NCI-H526 treated with DMSO at 0.1 percent for 48 hours (cell line): ENCODE results near the gene PERCC1.

ENCODE experiments used
- DNase-seq: peaks from one replicate; lab custom pipeline; 2025; lab: John Stamatoyannopoulos, UW

The PERCC1 gene

GRCh38 chr16:1450218-1450617 is 19.3 kb downstream of the PERCC1 start:
- no peak for DNase-seq

- no peak for DNase-seq
Observed at GRCh38 chr16:1450841-1451240, 20.0 kb downstream of the PERCC1 start.

- no peak for DNase-seq
Observed at GRCh38 chr16:1451702-1452392, 21.0 kb downstream of the PERCC1 start.

GRCh38 chr16:1452530-1452929 is 21.7 kb downstream of the PERCC1 start:
- no peak for DNase-seq

GRCh38 chr16:1453316-1453715 is 22.4 kb downstream of the PERCC1 start:
- no peak for DNase-seq

GRCh38 chr16:1454561-1454960 is 23.7 kb downstream of the PERCC1 start:
- no peak for DNase-seq

- DNase-seq = no peak
Observed at GRCh38 chr16:1455190-1456171, 24.6 kb downstream of the PERCC1 start.

GRCh38 chr16:1456951-1457350 is 26.1 kb downstream of the PERCC1 start:
- no peak for DNase-seq

GRCh38 chr16:1457489-1458245 is 26.8 kb downstream of the PERCC1 start:
- DNase-seq = no peak

GRCh38 chr16:1458336-1458976 is 27.6 kb downstream of the PERCC1 start:
- no peak for DNase-seq

GRCh38 chr16:1458977-1459341 is 28.1 kb downstream of the PERCC1 start:
- no peak for DNase-seq

- no peak for DNase-seq
Observed at GRCh38 chr16:1459967-1460366, 29.1 kb downstream of the PERCC1 start.

GRCh38 chr16:1460602-1461138 is 29.8 kb downstream of the PERCC1 start:
- DNase-seq = no peak

GRCh38 chr16:1461146-1461545 is 30.3 kb downstream of the PERCC1 start:
- no peak for DNase-seq

- no peak for DNase-seq
Observed at GRCh38 chr16:1464196-1464893, 33.5 kb downstream of the PERCC1 start.

GRCh38 chr16:1464894-1465566 is 34.2 kb downstream of the PERCC1 start:
- DNase-seq = no peak

GRCh38 chr16:1465567-1465915 is 34.7 kb downstream of the PERCC1 start:
- no peak for DNase-seq

- no peak for DNase-seq
Observed at GRCh38 chr16:1466054-1466453, 35.2 kb downstream of the PERCC1 start.

GRCh38 chr16:1466968-1467521 is 36.2 kb downstream of the PERCC1 start:
- no peak for DNase-seq

- no peak for DNase-seq
Observed at GRCh38 chr16:1468426-1468810, 37.5 kb downstream of the PERCC1 start.
